Stimulated activated CD4-positive, alpha-beta T cell treated with anti-CD3 and anti-CD28 coated beads, Interleukin-1b, Interleukin-23, amount 100 ng/mL, for 24 hours (primary cell): ENCODE measurements around the gene HSPBP1.
"Not testable (repeated sequence)": the region's sequence is repeated elsewhere in the genome, so short reads cannot be mapped to it uniquely, and the experiment has no call there.

ENCODE experiments used
- DNase-seq, 4 experiments: peaks; one replicate each; pipeline ENCODE4 v3.0.0-alpha.2; 2020; ENCODE audit warnings: low read depth in 4 of 4, low spot score in 1 of 4

HSPBP1 gene

GRCh38 chr19:55240713-55241020 is 39.2 kb downstream of the HSPBP1 start:
- no peak for DNase-seq

GRCh38 chr19:55239004-55239403 is 40.9 kb downstream of the HSPBP1 start:
- no peak for DNase-seq

- DNase-seq = no peak
Measured at GRCh38 chr19:55238030-55238429, 41.9 kb downstream of the HSPBP1 start.

GRCh38 chr19:55232986-55233385 is 46.9 kb downstream of the HSPBP1 start:
- no peak for DNase-seq

GRCh38 chr19:55232286-55232602 is 47.7 kb downstream of the HSPBP1 start:
- DNase-seq = no peak

- no peak for DNase-seq
Measured at GRCh38 chr19:55231391-55232285, 48.3 kb downstream of the HSPBP1 start.

- DNase-seq = no peak
Measured at GRCh38 chr19:55230780-55231179, 49.1 kb downstream of the HSPBP1 start.

- no peak for DNase-seq
Measured at GRCh38 chr19:55230329-55230728, 49.6 kb downstream of the HSPBP1 start.

GRCh38 chr19:55229789-55230182 is 50.1 kb downstream of the HSPBP1 start:
- no peak for DNase-seq

GRCh38 chr19:55229145-55229788 is 50.6 kb downstream of the HSPBP1 start:
- DNase-seq = no peak

- DNase-seq = no peak
Measured at GRCh38 chr19:55228403-55229031, 51.4 kb downstream of the HSPBP1 start, which contains the start of gene TMEM86B. TSS of gene TMEM86B (minus strand) at chr19:55228763. CDS start at chr19:55228741, 22 bp downstream.

GRCh38 chr19:55228015-55228391 is 51.9 kb downstream of the HSPBP1 start:
- no peak for DNase-seq

- no peak for DNase-seq
Measured at GRCh38 chr19:55227241-55228014, 52.5 kb downstream of the HSPBP1 start.

- DNase-seq = no peak
Measured at GRCh38 chr19:55226788-55227187, 53.1 kb downstream of the HSPBP1 start.

GRCh38 chr19:55226273-55226672 is 53.6 kb downstream of the HSPBP1 start:
- DNase-seq = no peak

GRCh38 chr19:55225415-55225958 is 54.4 kb downstream of the HSPBP1 start:
- DNase-seq = no peak

- not testable (repeated sequence) for DNase-seq
Measured at GRCh38 chr19:55224679-55225414, 55.1 kb downstream of the HSPBP1 start.

GRCh38 chr19:55224038-55224665 is 55.8 kb downstream of the HSPBP1 start:
- no peak for DNase-seq

- DNase-seq = no peak
Measured at GRCh38 chr19:55223291-55224037, 56.4 kb downstream of the HSPBP1 start.
